Measurements from ENCODE around the gene ALDOB.
A peak's percentile ranks its signal among the peaks of the same experiment; 100 is the strongest.
"Not testable (repeated sequence)": the region's sequence is repeated elsewhere in the genome, so short reads cannot be mapped to it uniquely, and the experiment has no call there.

ALDOB gene

GRCh38 chr9:101398068-101398929, 37.3 kb downstream of the ALDOB start, which contains the start of the genes MRPL50 and ZNF189:
Gene MRPL50, minus strand, starts transcription at chr9:101398618. Its CDS starts 26 bp downstream, at chr9:101398592.
Gene ZNF189, plus strand, starts transcription at chr9:101398851. Its CDS starts 306 bp downstream, at chr9:101399157.
- no peak for TF ChIP-seq CTCF (IDR thresholded peaks at IDR 0.05; ENCODE audit: low read depth, low read length, missing control alignments)
- peak; percentile 98 for DNase-seq (ENCODE audit: extremely low read depth, low read depth)
- H3K4me3 ChIP-seq (replicated peaks; ENCODE audit: low read depth, low read length), result peak within 1 kb of the TSS; percentile 94

- DNase-seq (ENCODE audit: extremely low read depth, low read depth), result no peak
- TF ChIP-seq CTCF (IDR thresholded peaks at IDR 0.05; ENCODE audit: low read depth, low read length, missing control alignments), result no peak
- peak overlapping the region; percentile 94 for H3K4me3 ChIP-seq (replicated peaks; ENCODE audit: low read depth, low read length)
Measured at GRCh38 chr9:101397746-101398067, 37.9 kb downstream of the ALDOB start.

- no peak for DNase-seq (ENCODE audit: extremely low read depth, low read depth)
- TF ChIP-seq CTCF (IDR thresholded peaks at IDR 0.05; ENCODE audit: low read depth, low read length, missing control alignments), result no peak
- H3K4me3 ChIP-seq (replicated peaks; ENCODE audit: low read depth, low read length), result no peak overlapping the region
Measured at GRCh38 chr9:101394687-101395086, 40.9 kb downstream of the ALDOB start.

- no peak for TF ChIP-seq CTCF (IDR thresholded peaks at IDR 0.05; ENCODE audit: low read depth, low read length, missing control alignments)
- no peak overlapping the region for H3K4me3 ChIP-seq (replicated peaks; ENCODE audit: low read depth, low read length)
- no peak for DNase-seq (ENCODE audit: extremely low read depth, low read depth)
Measured at GRCh38 chr9:101393135-101393534, 42.4 kb downstream of the ALDOB start.

- no peak for DNase-seq (ENCODE audit: extremely low read depth, low read depth)
- no peak overlapping the region for H3K4me3 ChIP-seq (replicated peaks; ENCODE audit: low read depth, low read length)
- TF ChIP-seq CTCF (IDR thresholded peaks at IDR 0.05; ENCODE audit: low read depth, low read length, missing control alignments), result peak; percentile 40
Measured at GRCh38 chr9:101388507-101388993, 47.0 kb downstream of the ALDOB start.

GRCh38 chr9:101387871-101388506, 47.6 kb downstream of the ALDOB start:
- DNase-seq (ENCODE audit: extremely low read depth, low read depth), result no peak
- H3K4me3 ChIP-seq (replicated peaks; ENCODE audit: low read depth, low read length), result no peak overlapping the region
- peak; percentile 66 for TF ChIP-seq CTCF (IDR thresholded peaks at IDR 0.05; ENCODE audit: low read depth, low read length, missing control alignments)

GRCh38 chr9:101384873-101385536, 50.6 kb downstream of the ALDOB start, which contains the start of gene BAAT:
Gene BAAT, minus strand, starts transcription at chr9:101385006. Its CDS starts 13,602 bp downstream, at chr9:101371404.
- DNase-seq (ENCODE audit: extremely low read depth, low read depth); H3K4me3 ChIP-seq (replicated peaks; ENCODE audit: low read depth, low read length): not testable (repeated sequence)

All from HFF-Myc (cell line).